Measurements from ENCODE around the gene USP6NL.
A peak's percentile ranks its signal among the peaks of the same experiment; 100 is the strongest.

The USP6NL gene

DNA sequence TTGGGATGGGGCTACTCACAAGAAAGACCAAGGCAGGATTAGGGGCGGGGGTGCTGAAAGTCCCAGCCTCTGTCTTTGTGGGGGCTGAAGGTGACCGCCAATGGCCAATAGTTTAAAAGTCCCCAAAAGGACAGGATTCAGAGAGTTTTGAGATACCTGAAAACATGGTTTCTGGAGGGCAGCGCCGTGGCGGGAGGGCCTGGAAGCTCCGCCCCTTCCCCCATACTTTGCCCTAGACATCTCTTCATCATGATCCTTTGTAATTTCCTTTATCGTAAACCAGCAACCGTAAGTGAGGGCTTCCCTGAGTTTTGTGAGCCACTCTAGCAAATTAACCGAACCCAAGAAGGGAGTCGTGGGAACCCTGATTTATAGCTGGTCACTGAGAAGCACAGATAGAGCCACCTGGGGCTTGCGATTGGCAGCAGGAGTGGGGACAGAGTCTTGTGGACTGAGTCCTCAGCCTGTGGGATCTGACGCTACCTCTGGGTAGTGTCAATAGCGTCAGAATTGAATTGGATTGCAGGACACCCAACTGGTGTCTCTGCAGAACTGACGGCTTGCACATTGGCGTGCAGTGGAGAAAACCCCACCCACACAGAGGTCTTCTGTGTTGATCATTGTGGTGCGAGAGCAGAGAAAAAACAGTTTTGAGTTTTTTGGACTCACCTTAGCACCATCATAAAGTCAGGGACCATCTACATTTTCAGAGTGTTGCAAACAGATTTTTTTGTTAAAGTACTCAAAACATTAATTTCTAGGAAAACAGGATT is 169.3 kb downstream of the USP6NL start:
- Histone ChIP-seq H3K9ac (ENCODE audit: low read length) (no peak overlapping the region), H2BK5ac (ENCODE audit: low read length) (no peak overlapping the region), H3K56ac (ENCODE audit: low read length) (no peak overlapping the region), H3K27me3 (ENCODE audit: insufficient read depth, low read length, poor library complexity) (no peaks in the 10 kb centered on the region), H3K79me2 (ENCODE audit: control insufficient read depth, insufficient read depth, low read length) (no peaks in the 10 kb centered on the region), H2AK5ac (ENCODE audit: low read length) (no peak overlapping the region), H2BK15ac (replicated peaks; ENCODE audit: low read depth) (no peak overlapping the region), H4K5ac (ENCODE audit: low read length) (no peak overlapping the region), H2BK120ac (ENCODE audit: low read depth, low read length) (no peak overlapping the region), H3K23ac (ENCODE audit: low read length) (no peak overlapping the region), H3K79me1 (ENCODE audit: low read length) (no peaks in the 10 kb centered on the region), H3K36me3 (ENCODE audit: control insufficient read depth, insufficient read depth, low read length) (no peaks in the 10 kb centered on the region), H3K4me3 (ENCODE audit: low read length) (no peak overlapping the region), H3K4me1 (ENCODE audit: control insufficient read depth, low read depth, low read length) (peaks cover 3% of the 10 kb centered on the region), H3K4me2 (ENCODE audit: low read length) (no peak overlapping the region), H3K18ac (ENCODE audit: low read length) (no peak overlapping the region), H3K4ac (ENCODE audit: low read depth, low read length) (no peak overlapping the region), H3K27ac (ENCODE audit: low read depth, low read length) (no peak overlapping the region), H4K8ac (ENCODE audit: low read depth, low read length) (no peak overlapping the region)
- WGBS (ENCODE audit: extremely low coverage, insufficient coverage, low lambda C conversion rate) = no CpG with 5 or more reads among the region's 16 CpGs
- no peak for DNase-seq

GRCh38 chr10:11441151-11441535 is 170.3 kb downstream of the USP6NL start:
- no peak overlapping the region for H3K23ac ChIP-seq (ENCODE audit: low read length)
- H3K9ac ChIP-seq (ENCODE audit: low read length) = no peak overlapping the region
- H3K79me2 ChIP-seq (ENCODE audit: control insufficient read depth, insufficient read depth, low read length) = no peaks in the 10 kb centered on the region
- H3K79me1 ChIP-seq (ENCODE audit: low read length) = no peaks in the 10 kb centered on the region
- H2AK5ac ChIP-seq (ENCODE audit: low read length) = no peak overlapping the region
- no peak overlapping the region for H3K56ac ChIP-seq (ENCODE audit: low read length)
- no peak overlapping the region for H3K4me3 ChIP-seq (ENCODE audit: low read length)
- no peak overlapping the region for H2BK15ac ChIP-seq (replicated peaks; ENCODE audit: low read depth)
- no peak overlapping the region for H2BK5ac ChIP-seq (ENCODE audit: low read length)
- no peak overlapping the region for H3K4me2 ChIP-seq (ENCODE audit: low read length)
- H3K36me3 ChIP-seq (ENCODE audit: control insufficient read depth, insufficient read depth, low read length) = no peaks in the 10 kb centered on the region
- DNase-seq = no peak
- WGBS (ENCODE audit: extremely low coverage, insufficient coverage, low lambda C conversion rate) = no CpG with 5 or more reads among the region's 16 CpGs
- H3K18ac ChIP-seq (ENCODE audit: low read length) = no peak overlapping the region
- peaks cover 3% of the 10 kb centered on the region for H3K4me1 ChIP-seq (ENCODE audit: control insufficient read depth, low read depth, low read length)
- no peak overlapping the region for H4K5ac ChIP-seq (ENCODE audit: low read length)
- no peak overlapping the region for H4K8ac ChIP-seq (ENCODE audit: low read depth, low read length)
- no peaks in the 10 kb centered on the region for H3K27me3 ChIP-seq (ENCODE audit: insufficient read depth, low read length, poor library complexity)
- H2BK120ac ChIP-seq (ENCODE audit: low read depth, low read length) = no peak overlapping the region
- H3K27ac ChIP-seq (ENCODE audit: low read depth, low read length) = no peak overlapping the region
- H3K4ac ChIP-seq (ENCODE audit: low read depth, low read length) = no peak overlapping the region

DNA sequence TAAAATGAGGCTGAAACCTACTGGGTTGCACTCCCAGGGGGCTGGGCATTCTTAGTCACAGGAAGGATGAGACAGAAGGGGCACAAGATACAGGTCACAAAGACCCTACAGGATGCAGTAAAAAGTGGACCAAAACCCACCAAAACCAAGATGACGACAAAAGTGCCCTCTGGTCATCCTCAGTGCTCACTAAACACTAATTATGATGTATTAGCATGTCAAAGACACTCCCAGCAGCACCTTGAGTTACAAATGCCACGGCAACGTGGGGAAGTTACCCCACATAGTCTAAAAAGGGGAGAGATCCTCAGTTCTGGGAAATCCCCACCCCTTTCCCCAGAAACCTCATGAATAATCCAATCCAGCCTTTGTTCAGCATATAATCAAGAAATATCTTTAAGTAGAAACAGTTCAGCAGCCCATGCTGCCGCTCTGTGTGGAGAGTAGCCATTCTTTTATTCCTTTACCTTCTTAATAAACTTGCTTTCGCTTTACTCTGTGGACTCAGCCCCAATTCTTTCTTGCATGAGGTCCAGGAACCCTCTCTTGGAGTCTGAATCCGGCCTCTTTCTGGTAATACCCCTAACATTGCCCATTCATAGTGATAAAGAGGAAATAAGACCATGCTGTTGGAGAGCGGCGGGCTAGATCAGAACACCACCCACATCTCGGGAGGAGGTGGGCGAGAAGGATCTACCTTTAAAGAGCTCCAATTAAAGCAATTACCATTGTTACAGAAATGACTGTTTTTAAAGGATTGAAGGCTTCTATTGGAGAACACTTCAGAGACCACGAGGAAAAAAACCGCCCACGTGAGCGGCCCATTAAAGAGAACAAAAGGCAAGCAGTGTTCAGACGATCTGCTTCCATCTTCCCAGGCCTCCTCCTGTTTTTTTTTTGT is 170.9 kb downstream of the USP6NL start:
- no peak for DNase-seq
- no CpG with 5 or more reads among the region's 15 CpGs for WGBS (ENCODE audit: extremely low coverage, insufficient coverage, low lambda C conversion rate)

GRCh38 chr10:11439523-11440053 is 171.9 kb downstream of the USP6NL start:
- H3K23ac ChIP-seq (ENCODE audit: low read length) = no peak overlapping the region
- no peaks in the 10 kb centered on the region for H3K27me3 ChIP-seq (ENCODE audit: insufficient read depth, low read length, poor library complexity)
- H3K79me2 ChIP-seq (ENCODE audit: control insufficient read depth, insufficient read depth, low read length) = no peaks in the 10 kb centered on the region
- H3K4me2 ChIP-seq (ENCODE audit: low read length) = no peak overlapping the region
- H4K5ac ChIP-seq (ENCODE audit: low read length) = no peak overlapping the region
- H3K18ac ChIP-seq (ENCODE audit: low read length) = no peak overlapping the region
- no peak overlapping the region for H2BK15ac ChIP-seq (replicated peaks; ENCODE audit: low read depth)
- no peak overlapping the region for H3K56ac ChIP-seq (ENCODE audit: low read length)
- H3K4me3 ChIP-seq (ENCODE audit: low read length) = no peak overlapping the region
- H2BK120ac ChIP-seq (ENCODE audit: low read depth, low read length) = no peak overlapping the region
- H3K9ac ChIP-seq (ENCODE audit: low read length) = no peak overlapping the region
- H3K4me1 ChIP-seq (ENCODE audit: control insufficient read depth, low read depth, low read length) = peaks cover 3% of the 10 kb centered on the region
- no peak overlapping the region for H4K8ac ChIP-seq (ENCODE audit: low read depth, low read length)
- H3K4ac ChIP-seq (ENCODE audit: low read depth, low read length) = no peak overlapping the region
- DNase-seq = no peak
- H2BK5ac ChIP-seq (ENCODE audit: low read length) = no peak overlapping the region
- H2AK5ac ChIP-seq (ENCODE audit: low read length) = no peak overlapping the region
- no CpG with 5 or more reads among the region's 13 CpGs for WGBS (ENCODE audit: extremely low coverage, insufficient coverage, low lambda C conversion rate)
- H3K79me1 ChIP-seq (ENCODE audit: low read length) = no peaks in the 10 kb centered on the region
- H3K36me3 ChIP-seq (ENCODE audit: control insufficient read depth, insufficient read depth, low read length) = no peaks in the 10 kb centered on the region
- H3K27ac ChIP-seq (ENCODE audit: low read depth, low read length) = no peak overlapping the region

More for the DNA sequence above, 170.9 kb downstream of the USP6NL start:
- Histone ChIP-seq H3K79me2 (ENCODE audit: control insufficient read depth, insufficient read depth, low read length) (no peaks in the 10 kb centered on the region), H3K4me1 (ENCODE audit: control insufficient read depth, low read depth, low read length) (peaks cover 3% of the 10 kb centered on the region), H3K23ac (ENCODE audit: low read length) (no peak overlapping the region), H3K9ac (ENCODE audit: low read length) (no peak overlapping the region), H3K4me3 (ENCODE audit: low read length) (no peak overlapping the region), H2BK15ac (replicated peaks; ENCODE audit: low read depth) (no peak overlapping the region), H3K27me3 (ENCODE audit: insufficient read depth, low read length, poor library complexity) (no peaks in the 10 kb centered on the region), H3K4ac (ENCODE audit: low read depth, low read length) (no peak overlapping the region), H2BK120ac (ENCODE audit: low read depth, low read length) (no peak overlapping the region), H3K79me1 (ENCODE audit: low read length) (no peaks in the 10 kb centered on the region), H3K27ac (ENCODE audit: low read depth, low read length) (no peak overlapping the region), H3K18ac (ENCODE audit: low read length) (no peak overlapping the region), H2BK5ac (ENCODE audit: low read length) (no peak overlapping the region), H3K4me2 (ENCODE audit: low read length) (no peak overlapping the region), H4K5ac (ENCODE audit: low read length) (no peak overlapping the region), H3K36me3 (ENCODE audit: control insufficient read depth, insufficient read depth, low read length) (no peaks in the 10 kb centered on the region), H4K8ac (ENCODE audit: low read depth, low read length) (no peak overlapping the region), H2AK5ac (ENCODE audit: low read length) (no peak overlapping the region), H3K56ac (ENCODE audit: low read length) (no peak overlapping the region)

- H3K4me2 ChIP-seq (ENCODE audit: low read length) = no peak overlapping the region
- H2BK120ac ChIP-seq (ENCODE audit: low read depth, low read length) = no peak overlapping the region
- H3K56ac ChIP-seq (ENCODE audit: low read length) = peak overlapping the region; percentile 78
- DNase-seq = peak; percentile 72
- H3K4me3 ChIP-seq (ENCODE audit: low read length) = no peak overlapping the region
- no peak overlapping the region for H2AK5ac ChIP-seq (ENCODE audit: low read length)
- H3K9ac ChIP-seq (ENCODE audit: low read length) = no peak overlapping the region
- peaks cover 3% of the 10 kb centered on the region for H3K4me1 ChIP-seq (ENCODE audit: control insufficient read depth, low read depth, low read length)
- H2BK5ac ChIP-seq (ENCODE audit: low read length) = no peak overlapping the region
- no peaks in the 10 kb centered on the region for H3K27me3 ChIP-seq (ENCODE audit: insufficient read depth, low read length, poor library complexity)
- H4K8ac ChIP-seq (ENCODE audit: low read depth, low read length) = no peak overlapping the region
- H3K18ac ChIP-seq (ENCODE audit: low read length) = no peak overlapping the region
- no peak overlapping the region for H3K23ac ChIP-seq (ENCODE audit: low read length)
- no peaks in the 10 kb centered on the region for H3K79me1 ChIP-seq (ENCODE audit: low read length)
- no peak overlapping the region for H3K4ac ChIP-seq (ENCODE audit: low read depth, low read length)
- H3K79me2 ChIP-seq (ENCODE audit: control insufficient read depth, insufficient read depth, low read length) = no peaks in the 10 kb centered on the region
- no peak overlapping the region for H3K27ac ChIP-seq (ENCODE audit: low read depth, low read length)
- H2BK15ac ChIP-seq (replicated peaks; ENCODE audit: low read depth) = no peak overlapping the region
- no peaks in the 10 kb centered on the region for H3K36me3 ChIP-seq (ENCODE audit: control insufficient read depth, insufficient read depth, low read length)
- no peak overlapping the region for H4K5ac ChIP-seq (ENCODE audit: low read length)
- no CpG with 5 or more reads among the region's 26 CpGs for WGBS (ENCODE audit: extremely low coverage, insufficient coverage, low lambda C conversion rate)
Observed at GRCh38 chr10:11437391-11438142, 173.9 kb downstream of the USP6NL start.
